GM19467 (cell line): Measurements from ENCODE around the gene EAPP.
"Not testable (repeated sequence)": the region's sequence is repeated elsewhere in the genome, so short reads cannot be mapped to it uniquely, and the experiment has no call there.

ENCODE experiments used
- ATAC-seq: cut with Tn5 transposase; IDR thresholded peaks from one replicate; pipeline ENCODE4 v1.9.1; 2021; ENCODE audit warnings: mild to moderate bottlenecking, moderate library complexity; ENCODE audit not compliant: unreplicated experiment

The EAPP gene

DNA sequence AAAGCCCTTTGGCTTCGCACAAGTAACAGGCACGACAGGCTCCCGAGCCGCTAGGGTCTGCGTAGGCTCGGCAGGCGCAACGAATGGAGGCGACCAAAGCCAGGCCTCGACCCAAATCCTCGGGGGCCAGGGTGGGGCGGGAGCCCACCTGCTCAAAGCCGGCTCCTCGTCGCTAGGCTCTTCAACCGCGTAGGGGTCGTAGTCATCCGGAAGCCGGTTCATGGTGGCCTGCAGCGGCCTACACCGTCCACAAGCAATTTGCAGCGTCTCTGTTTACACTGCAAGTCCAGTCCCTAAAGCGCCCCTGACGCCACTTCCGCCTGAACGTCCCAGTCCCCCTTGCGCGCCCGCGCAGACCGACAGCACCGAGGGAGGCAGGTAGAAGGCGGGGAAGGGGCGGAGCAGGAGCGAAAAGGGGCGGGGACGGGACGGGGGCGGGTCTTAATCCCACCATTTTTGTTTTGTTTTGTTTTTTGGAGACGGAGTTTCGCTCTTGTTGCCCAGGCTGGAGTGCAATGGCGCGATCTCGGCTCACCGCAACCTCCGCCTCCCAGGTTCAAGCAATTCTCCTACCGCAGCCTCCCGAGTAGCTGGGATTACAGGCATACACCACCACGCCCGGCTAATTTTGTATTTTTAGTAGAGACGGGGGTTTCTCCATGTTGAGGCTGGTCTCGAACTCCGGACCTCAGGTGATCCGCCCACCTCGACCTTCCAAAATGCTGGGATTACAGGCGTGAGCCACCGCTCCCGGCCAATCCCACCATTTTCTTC, at the start of gene EAPP:
Gene EAPP, minus strand, starts transcription at position 295 of the 774 bp plus-strand sequence. Its CDS starts 73 bp downstream, at position 222.
- peak; percentile 99 for ATAC-seq

GRCh38 chr14:34583525-34583924, 44.0 kb upstream of the EAPP start:
- ATAC-seq, result no peak

DNA sequence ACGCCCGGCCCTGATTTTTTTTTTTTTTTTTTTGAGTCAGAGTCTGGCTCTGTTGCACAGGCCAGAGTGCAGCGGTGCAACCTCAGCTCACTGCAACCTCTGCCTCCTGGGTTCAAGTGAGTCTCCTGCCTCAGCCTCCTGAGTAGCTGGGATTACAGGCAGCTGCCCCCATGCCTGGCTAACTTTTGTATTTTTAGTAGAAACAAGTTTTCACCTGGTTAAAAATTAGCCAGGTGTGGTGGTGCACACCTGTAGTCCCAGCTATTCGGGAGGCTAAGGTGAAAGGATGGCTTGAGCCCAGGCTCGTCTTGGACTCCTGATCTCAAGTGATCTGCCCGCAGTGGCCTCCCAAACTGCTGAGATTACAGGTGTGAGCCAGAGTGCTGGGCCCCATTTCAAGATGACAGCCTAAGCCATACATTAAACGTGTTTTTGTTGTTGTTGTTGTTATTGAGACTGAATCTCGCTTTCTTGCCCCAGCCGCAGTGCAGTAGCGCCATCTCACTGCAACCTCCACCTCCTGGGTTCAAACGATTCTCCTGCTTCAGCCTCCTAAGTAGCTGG, 42.7 kb upstream of the EAPP start:
- ATAC-seq, result no peak

DNA sequence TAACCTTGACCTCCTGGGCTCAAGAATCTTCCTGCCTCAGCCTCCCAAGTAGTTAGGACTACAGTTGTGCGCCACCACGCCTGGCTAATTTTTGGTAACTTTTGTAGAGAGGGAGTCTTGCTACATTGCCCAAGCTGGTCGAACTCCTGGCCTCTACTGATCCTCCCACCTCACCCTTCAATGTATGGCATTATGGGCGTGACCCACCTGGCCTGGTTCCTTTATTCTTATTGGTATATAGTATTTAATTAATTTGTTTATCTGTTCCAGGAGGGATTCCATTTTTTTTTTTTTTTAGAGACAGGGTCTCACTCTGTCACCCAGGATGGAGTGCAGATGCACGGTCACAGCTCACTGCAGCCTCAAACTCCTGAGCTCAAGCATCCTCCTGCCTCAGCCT, 40.9 kb upstream of the EAPP start:
- ATAC-seq, result no peak

DNA sequence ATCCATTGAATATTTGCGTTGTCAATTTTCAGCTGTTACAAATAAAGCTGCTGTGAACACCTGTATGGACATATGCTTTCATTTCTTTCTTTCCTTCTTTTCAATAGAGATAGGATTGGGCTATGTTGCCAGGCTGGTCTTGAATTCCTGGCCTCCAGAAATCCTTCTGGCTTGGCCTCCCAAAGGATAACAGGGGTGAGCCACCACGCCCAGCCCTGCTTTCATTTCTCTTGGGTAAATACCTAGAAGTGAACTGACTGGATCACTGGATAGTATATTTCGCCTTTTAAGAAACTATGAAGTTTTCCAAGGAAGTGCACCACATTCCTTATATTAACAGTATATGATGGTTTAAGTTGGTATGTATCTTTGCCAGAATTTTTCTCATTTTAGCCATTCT, 32.3 kb upstream of the EAPP start:
- ATAC-seq, result no peak

DNA sequence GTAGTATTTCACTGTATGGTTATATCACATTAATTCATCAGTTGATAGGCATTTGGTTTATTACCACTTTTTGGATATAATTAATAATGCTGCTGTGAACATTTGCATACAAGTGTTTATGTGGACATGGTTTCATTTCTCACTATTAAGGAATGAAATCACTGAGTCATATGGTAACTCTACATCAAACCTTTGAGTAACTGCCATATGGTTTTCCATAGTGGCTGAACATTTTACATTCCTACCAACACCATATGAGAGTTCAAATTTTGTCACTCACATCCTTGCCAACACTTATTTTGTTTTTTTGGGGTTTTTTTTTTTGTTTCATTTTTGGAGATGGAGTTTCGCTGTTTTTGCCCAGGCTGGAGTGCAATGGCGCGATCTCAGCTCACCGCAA, 30.2 kb upstream of the EAPP start:
- no peak for ATAC-seq

DNA sequence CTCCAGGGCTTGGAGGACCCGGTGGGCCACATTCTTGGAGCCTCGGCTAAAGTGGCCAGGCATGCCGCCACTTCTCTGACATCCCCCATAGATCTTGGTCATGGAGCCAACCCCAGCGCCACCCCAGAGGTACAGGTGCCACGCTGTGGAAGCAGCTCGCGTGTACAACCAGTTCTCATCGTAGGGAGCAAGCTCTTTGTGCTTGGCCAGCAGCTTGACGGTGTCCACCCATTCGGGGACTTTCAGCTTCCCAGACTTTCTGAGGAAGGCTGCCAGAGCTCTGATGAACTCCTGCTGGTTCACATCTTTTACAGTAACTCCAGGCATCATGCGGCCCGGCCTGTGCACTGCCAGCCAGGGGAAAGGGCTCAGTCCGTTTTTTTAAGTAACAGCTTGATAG, 29.3 kb upstream of the EAPP start:
- ATAC-seq, result no peak

DNA sequence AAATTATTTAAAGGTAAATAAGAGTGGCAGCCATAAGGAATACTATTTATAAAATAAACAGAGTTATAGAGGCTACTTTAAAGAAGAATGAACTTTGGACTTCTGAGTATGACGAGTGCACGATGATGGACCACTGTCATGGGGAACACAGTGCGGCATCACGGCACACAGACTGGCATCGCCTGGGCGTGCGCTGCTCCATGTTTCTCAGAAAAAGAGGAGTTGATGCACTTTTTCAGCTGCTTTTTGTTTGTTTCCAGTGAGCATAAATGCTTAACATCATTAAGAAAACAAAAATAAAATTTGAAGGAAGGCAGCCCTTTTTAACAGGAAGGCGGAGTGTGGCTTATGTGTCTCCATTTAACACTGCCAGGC, 23.3 kb upstream of the EAPP start:
- no peak for ATAC-seq

- ATAC-seq, result not testable (repeated sequence)
These were observed 22.7 kb upstream of the EAPP start for GRCh38 chr14:34562037-34562775.

- peak; percentile 43 for ATAC-seq
These were observed 17.0 kb upstream of the EAPP start for GRCh38 chr14:34556498-34556829.

DNA sequence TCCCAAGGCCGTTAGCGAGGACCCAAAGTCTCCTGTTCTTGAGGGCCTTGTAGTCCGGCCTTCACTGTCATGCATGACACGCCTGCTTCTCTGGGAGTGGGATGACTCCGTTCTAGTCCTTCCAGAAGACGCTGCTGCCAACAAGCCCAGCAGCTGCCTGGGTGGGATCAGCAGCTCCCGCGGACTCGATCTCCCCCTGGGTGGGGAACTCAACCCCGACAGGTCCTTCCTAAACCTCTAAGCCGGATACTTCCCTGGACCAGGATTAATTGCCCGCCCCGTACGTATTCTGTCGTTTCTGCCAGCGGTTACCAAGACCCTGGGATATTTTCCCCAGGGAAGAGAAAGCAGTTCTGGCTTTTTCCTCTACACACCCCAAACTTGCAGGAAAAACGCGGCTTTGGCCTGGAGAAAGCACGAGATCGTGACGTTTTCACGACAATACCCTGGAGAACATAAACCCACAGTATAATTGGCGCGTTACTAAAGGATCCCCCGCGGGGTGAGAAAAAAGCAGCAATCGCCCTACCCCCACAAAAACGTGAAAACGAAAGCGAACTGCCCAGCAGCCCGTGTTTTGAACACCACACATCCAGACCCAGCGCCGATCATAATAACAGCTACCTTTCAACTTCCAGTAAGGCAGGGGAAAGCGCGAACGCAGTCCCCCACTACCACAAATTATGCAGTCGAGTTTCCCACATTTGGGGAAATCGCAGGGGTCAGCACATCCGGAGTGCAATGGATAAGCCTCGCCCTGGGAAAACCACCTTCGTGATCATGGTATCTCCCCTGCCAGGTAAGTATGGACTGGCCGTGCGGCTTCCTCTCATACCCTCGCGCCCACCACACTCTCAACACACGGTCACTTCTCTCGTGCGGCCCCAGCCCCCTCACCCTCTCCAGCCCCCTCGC, 16.3 kb upstream of the EAPP start:
- peak; percentile 69 for ATAC-seq

- ATAC-seq, result no peak
These were observed 15.2 kb upstream of the EAPP start for GRCh38 chr14:34554540-34555250.

DNA sequence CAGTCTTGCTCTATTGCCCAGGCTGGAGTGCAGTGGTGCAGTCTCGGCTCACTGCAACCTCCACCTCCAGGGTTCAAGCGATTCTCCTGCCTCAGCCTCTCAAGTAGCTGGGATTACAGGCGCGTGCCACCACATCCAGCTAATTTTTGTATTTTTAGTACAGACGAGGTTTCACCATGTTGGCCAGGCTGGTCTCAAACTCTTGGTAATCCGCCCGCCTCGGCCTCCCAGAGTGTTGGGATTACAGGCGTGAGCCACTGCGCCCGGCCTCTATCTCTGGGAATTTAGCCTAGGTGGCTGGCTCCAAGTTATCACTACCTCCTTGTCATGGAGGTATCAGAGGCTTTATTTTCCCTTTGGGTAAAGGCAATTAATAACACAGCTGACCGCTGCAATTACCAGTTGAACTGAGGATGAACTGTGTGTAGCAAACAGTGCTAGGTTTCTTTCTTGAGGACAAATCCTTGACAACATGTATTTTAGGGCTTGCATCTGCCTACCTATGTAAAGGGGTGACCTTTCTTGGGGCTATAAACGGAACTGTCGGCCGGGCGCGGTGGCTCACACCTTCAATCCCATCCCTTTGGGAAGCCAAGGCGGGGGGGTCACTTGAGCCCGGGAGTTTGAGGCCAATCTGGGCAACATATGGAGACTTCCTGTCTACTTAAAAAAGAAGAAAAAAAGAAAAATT, 9.9 kb upstream of the EAPP start:
- ATAC-seq, result not testable (repeated sequence)

- no peak for ATAC-seq
These were observed 9.0 kb upstream of the EAPP start for GRCh38 chr14:34548472-34548981.

DNA sequence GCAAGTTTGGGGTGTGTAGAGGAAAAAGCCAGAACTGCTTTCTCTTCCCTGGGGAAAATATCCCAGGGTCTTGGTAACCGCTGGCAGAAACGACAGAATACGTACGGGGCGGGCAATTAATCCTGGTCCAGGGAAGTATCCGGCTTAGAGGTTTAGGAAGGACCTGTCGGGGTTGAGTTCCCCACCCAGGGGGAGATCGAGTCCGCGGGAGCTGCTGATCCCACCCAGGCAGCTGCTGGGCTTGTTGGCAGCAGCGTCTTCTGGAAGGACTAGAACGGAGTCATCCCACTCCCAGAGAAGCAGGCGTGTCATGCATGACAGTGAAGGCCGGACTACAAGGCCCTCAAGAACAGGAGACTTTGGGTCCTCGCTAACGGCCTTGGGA, 7.6 kb upstream of the EAPP start:
- ATAC-seq, result peak; percentile 30

GRCh38 chr14:34546272-34547135, 7.0 kb upstream of the EAPP start:
- ATAC-seq, result peak; percentile 53

GRCh38 chr14:34540181-34541059, 919 bp upstream of the EAPP start:
- not testable (repeated sequence) for ATAC-seq
